ENCODE data around the gene LRP6.

Gene LRP6

DNA sequence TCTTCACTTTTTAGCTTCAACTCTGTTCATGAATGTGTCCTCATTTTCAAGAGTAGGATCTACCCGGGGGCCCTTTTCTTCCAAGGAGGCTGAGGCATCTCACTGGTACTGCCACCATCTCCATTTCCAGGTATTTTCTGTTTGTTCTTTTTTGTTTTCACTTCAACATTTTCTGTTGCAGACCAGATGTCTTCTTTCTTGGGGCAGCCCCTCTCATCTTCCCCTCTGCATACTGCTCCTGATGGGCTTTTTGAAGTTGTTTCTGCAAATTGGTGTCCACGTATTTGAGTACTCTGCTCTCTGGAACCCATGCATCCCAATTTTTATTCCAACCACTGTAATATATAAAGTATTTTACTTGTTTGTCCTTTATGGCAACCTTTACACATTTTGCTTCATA lies 66.5 kb downstream of the LRP6 start:
- TF ChIP-seq TCF4 (CRISPR knock-in tag; IDR thresholded peaks at IDR 0.05; ENCODE audit: borderline replicate concordance) (no peak), ARNTL (CRISPR knock-in tag; IDR thresholded peaks at IDR 0.05; ENCODE audit: borderline replicate concordance, low read depth) (no peak), BACH2 (CRISPR knock-in tag; IDR thresholded peaks at IDR 0.05; ENCODE audit: borderline replicate concordance) (no peak), CSDC2 (CRISPR knock-in tag; IDR thresholded peaks at IDR 0.05) (no peak), SNAI2 (CRISPR knock-in tag; IDR thresholded peaks at IDR 0.05) (no peak), ZFP3 (CRISPR knock-in tag; IDR thresholded peaks at IDR 0.05) (no peak)
- TF ChIP-seq, protein P1, sequence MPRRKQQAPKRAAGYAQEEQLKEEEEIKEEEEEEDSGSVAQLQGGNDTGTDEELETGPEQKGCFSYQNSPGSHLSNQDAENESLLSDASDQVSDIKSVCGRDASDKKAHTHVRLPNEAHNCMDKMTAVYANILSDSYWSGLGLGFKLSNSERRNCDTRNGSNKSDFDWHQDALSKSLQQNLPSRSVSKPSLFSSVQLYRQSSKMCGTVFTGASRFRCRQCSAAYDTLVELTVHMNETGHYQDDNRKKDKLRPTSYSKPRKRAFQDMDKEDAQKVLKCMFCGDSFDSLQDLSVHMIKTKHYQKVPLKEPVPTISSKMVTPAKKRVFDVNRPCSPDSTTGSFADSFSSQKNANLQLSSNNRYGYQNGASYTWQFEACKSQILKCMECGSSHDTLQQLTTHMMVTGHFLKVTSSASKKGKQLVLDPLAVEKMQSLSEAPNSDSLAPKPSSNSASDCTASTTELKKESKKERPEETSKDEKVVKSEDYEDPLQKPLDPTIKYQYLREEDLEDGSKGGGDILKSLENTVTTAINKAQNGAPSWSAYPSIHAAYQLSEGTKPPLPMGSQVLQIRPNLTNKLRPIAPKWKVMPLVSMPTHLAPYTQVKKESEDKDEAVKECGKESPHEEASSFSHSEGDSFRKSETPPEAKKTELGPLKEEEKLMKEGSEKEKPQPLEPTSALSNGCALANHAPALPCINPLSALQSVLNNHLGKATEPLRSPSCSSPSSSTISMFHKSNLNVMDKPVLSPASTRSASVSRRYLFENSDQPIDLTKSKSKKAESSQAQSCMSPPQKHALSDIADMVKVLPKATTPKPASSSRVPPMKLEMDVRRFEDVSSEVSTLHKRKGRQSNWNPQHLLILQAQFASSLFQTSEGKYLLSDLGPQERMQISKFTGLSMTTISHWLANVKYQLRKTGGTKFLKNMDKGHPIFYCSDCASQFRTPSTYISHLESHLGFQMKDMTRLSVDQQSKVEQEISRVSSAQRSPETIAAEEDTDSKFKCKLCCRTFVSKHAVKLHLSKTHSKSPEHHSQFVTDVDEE (CRISPR knock-in tag; IDR thresholded peaks at IDR 0.05), result no peak
- ATAC-seq, result no peak

- no peak for ATAC-seq
- TF ChIP-seq ZNF565 (CRISPR knock-in tag; conservative IDR thresholded peaks at IDR 0.05; ENCODE audit: low read depth), result no peak
- TF ChIP-seq BACH2 (CRISPR knock-in tag; IDR thresholded peaks at IDR 0.05; ENCODE audit: borderline replicate concordance), result no peak
- no peak for TF ChIP-seq ZFP3 (CRISPR knock-in tag; IDR thresholded peaks at IDR 0.05)
- no peak for TF ChIP-seq ZNF8 (CRISPR knock-in tag; IDR thresholded peaks at IDR 0.05)
- TF ChIP-seq, protein P2, sequence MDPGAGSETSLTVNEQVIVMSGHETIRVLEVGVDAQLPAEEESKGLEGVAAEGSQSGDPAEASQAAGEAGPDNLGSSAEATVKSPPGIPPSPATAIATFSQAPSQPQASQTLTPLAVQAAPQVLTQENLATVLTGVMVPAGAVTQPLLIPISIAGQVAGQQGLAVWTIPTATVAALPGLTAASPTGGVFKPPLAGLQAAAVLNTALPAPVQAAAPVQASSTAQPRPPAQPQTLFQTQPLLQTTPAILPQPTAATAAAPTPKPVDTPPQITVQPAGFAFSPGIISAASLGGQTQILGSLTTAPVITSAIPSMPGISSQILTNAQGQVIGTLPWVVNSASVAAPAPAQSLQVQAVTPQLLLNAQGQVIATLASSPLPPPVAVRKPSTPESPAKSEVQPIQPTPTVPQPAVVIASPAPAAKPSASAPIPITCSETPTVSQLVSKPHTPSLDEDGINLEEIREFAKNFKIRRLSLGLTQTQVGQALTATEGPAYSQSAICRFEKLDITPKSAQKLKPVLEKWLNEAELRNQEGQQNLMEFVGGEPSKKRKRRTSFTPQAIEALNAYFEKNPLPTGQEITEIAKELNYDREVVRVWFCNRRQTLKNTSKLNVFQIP (CRISPR knock-in tag; IDR thresholded peaks at IDR 0.05; ENCODE audit: borderline replicate concordance, low read depth), result no peak
- TF ChIP-seq SNAI2 (CRISPR knock-in tag; IDR thresholded peaks at IDR 0.05), result no peak
- TF ChIP-seq PATZ1 (CRISPR knock-in tag; IDR thresholded peaks at IDR 0.05; ENCODE audit: borderline replicate concordance), result no peak
- TF ChIP-seq PPARA (CRISPR knock-in tag; IDR thresholded peaks at IDR 0.05; ENCODE audit: borderline replicate concordance), result no peak
- TF ChIP-seq ZNF70 (CRISPR knock-in tag; IDR thresholded peaks at IDR 0.05), result no peak
- TF ChIP-seq ZC3H10 (CRISPR knock-in tag; IDR thresholded peaks at IDR 0.05), result no peak
Measured at GRCh38 chr12:12198124-12198523, 68.7 kb downstream of the LRP6 start.

- no peak for ATAC-seq
- TF ChIP-seq, protein P1 (CRISPR knock-in tag; IDR thresholded peaks at IDR 0.05), result no peak
- no peak for TF ChIP-seq TOX (CRISPR knock-in tag; IDR thresholded peaks at IDR 0.05; ENCODE audit: borderline replicate concordance)
- no peak for TF ChIP-seq ZNF8 (CRISPR knock-in tag; IDR thresholded peaks at IDR 0.05)
- no peak for TF ChIP-seq RARB (CRISPR knock-in tag; IDR thresholded peaks at IDR 0.05)
Measured at GRCh38 chr12:12197128-12197527, 69.7 kb downstream of the LRP6 start.

DNA sequence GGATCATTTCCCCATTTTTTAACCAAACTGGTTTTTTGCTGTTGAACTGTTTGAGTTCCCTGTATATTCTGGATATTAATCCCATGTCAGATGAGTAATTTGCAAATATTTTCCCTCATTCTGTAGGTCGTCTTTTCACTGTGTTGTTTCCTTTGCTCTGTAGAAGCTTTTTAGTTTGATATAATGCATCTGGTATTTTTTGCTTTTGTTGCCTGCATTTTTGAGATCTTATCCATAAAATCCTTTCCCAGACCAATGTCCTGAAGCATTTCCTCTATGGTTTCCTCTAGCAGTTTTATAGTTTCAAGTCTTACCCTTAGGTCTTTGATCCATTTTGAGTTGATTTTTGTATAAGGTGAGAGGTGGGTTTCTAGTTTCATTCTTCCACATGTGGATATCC lies 71.3 kb downstream of the LRP6 start:
- ATAC-seq, result no peak
- TF ChIP-seq ZNF70 (CRISPR knock-in tag; IDR thresholded peaks at IDR 0.05) (no peak), ZFP30 (CRISPR knock-in tag; IDR thresholded peaks at IDR 0.05) (no peak), ZC3H10 (CRISPR knock-in tag; IDR thresholded peaks at IDR 0.05) (no peak), SNAI2 (CRISPR knock-in tag; IDR thresholded peaks at IDR 0.05) (no peak), TCF4 (CRISPR knock-in tag; IDR thresholded peaks at IDR 0.05; ENCODE audit: borderline replicate concordance) (no peak), ZNF565 (CRISPR knock-in tag; conservative IDR thresholded peaks at IDR 0.05; ENCODE audit: low read depth) (no peak), ZNF8 (CRISPR knock-in tag; IDR thresholded peaks at IDR 0.05) (no peak), TOX (CRISPR knock-in tag; IDR thresholded peaks at IDR 0.05; ENCODE audit: borderline replicate concordance) (no peak), ZFP3 (CRISPR knock-in tag; IDR thresholded peaks at IDR 0.05) (no peak)
- TF ChIP-seq, protein P3, sequence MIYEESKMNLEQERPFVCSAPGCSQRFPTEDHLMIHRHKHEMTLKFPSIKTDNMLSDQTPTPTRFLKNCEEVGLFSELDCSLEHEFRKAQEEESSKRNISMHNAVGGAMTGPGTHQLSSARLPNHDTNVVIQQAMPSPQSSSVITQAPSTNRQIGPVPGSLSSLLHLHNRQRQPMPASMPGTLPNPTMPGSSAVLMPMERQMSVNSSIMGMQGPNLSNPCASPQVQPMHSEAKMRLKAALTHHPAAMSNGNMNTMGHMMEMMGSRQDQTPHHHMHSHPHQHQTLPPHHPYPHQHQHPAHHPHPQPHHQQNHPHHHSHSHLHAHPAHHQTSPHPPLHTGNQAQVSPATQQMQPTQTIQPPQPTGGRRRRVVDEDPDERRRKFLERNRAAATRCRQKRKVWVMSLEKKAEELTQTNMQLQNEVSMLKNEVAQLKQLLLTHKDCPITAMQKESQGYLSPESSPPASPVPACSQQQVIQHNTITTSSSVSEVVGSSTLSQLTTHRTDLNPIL (CRISPR knock-in tag; IDR thresholded peaks at IDR 0.05; ENCODE audit: low read depth), result no peak

All from SK-N-SH treated with all-trans-retinoic acid at 6 μM for 48 hours (cell line).